SK-N-SH treated with all-trans-retinoic acid at 6 μM for 48 hours (cell line): ENCODE results near the gene ARID2.

Experiments
- ATAC-seq: fragments of 200-7000 bp; cut with Tn5 transposase; 3 replicates; pipeline ENCODE4 v1.9.1; 2020; ENCODE audit warnings: mild to moderate bottlenecking, moderate library complexity
- ARNTL ChIP-seq: fragments of 450-650 bp; formaldehyde crosslinking; IDR thresholded peaks from 2 replicates; pipeline ENCODE4 v1.5.0; 2020; ENCODE audit warnings: low read depth, mild to moderate bottlenecking, moderate library complexity, borderline replicate concordance
- BACH2 ChIP-seq: fragments of 250-450 bp; sonication (Bioruptor Pico); IDR thresholded peaks from 2 replicates; pipeline ENCODE4 v1.9.0; 2021; ENCODE audit warnings: mild to moderate bottlenecking, borderline replicate concordance
- CREB5 ChIP-seq: fragments of 250-450 bp; sonication (Bioruptor Pico); IDR thresholded peaks from 2 replicates; pipeline ENCODE4 v1.5.1; 2020; ENCODE audit warnings: low read depth, mild to moderate bottlenecking, moderate library complexity
- CSDC2 ChIP-seq: fragments of 250-450 bp; sonication (Bioruptor Pico); IDR thresholded peaks from 2 replicates; pipeline ENCODE4 v1.5.0; 2020; ENCODE audit warnings: mild to moderate bottlenecking, moderate library complexity
- CSRNP3 ChIP-seq: fragments of 250-450 bp; sonication (Bioruptor Pico); IDR thresholded peaks from 2 replicates; pipeline ENCODE4 v1.5.1; 2021; ENCODE audit warnings: mild to moderate bottlenecking, moderate library complexity
- ESRRG ChIP-seq: fragments of 250-450 bp; sonication (Bioruptor Pico); IDR thresholded peaks from 2 replicates; pipeline ENCODE4 v1.6.1; 2021; ENCODE audit warnings: mild to moderate bottlenecking
- GLIS3 ChIP-seq: fragments of 250-450 bp; sonication (Bioruptor Pico); IDR thresholded peaks from 2 replicates; pipeline ENCODE4 v1.5.0; 2020; ENCODE audit warnings: mild to moderate bottlenecking, moderate library complexity
- ISL1 ChIP-seq: fragments of 250-450 bp; sonication (Bioruptor Pico); IDR thresholded peaks from 2 replicates; pipeline ENCODE4 v2.1.2; 2022; ENCODE audit warnings: mild to moderate bottlenecking, moderate library complexity
- OSR1 ChIP-seq: fragments of 250-450 bp; sonication (Bioruptor Pico); IDR thresholded peaks from 2 replicates; pipeline ENCODE4 v1.8.0; 2022; ENCODE audit warnings: moderate library complexity, mild to moderate bottlenecking, inconsistent platforms
- PATZ1 ChIP-seq: fragments of 250-450 bp; sonication (Bioruptor Pico); IDR thresholded peaks from 2 replicates; pipeline ENCODE4 v1.8.0; 2020; ENCODE audit warnings: mild to moderate bottlenecking, moderate library complexity, borderline replicate concordance
- POU6F1 ChIP-seq: fragments of 250-450 bp; sonication (Bioruptor Pico); IDR thresholded peaks from 2 replicates; pipeline ENCODE4 v1.8.0; 2021; ENCODE audit warnings: low read depth, mild to moderate bottlenecking, moderate library complexity, borderline replicate concordance
- PPARA ChIP-seq: fragments of 250-450 bp; sonication (Bioruptor Pico); IDR thresholded peaks from 2 replicates; pipeline ENCODE4 v1.5.0; 2020; ENCODE audit warnings: mild to moderate bottlenecking, borderline replicate concordance
- RARB ChIP-seq: fragments of 250-450 bp; sonication (Bioruptor Pico); IDR thresholded peaks from 2 replicates; pipeline ENCODE4 v1.8.0; 2021; ENCODE audit warnings: mild to moderate bottlenecking, moderate library complexity
- SNAI2 ChIP-seq: fragments of 250-450 bp; sonication (Bioruptor Pico); IDR thresholded peaks from 2 replicates; pipeline ENCODE4 v1.5.0; 2020; ENCODE audit warnings: mild to moderate bottlenecking, moderate library complexity
- TCF4 ChIP-seq: fragments of 250-450 bp; sonication (Bioruptor Pico); IDR thresholded peaks from 2 replicates; pipeline ENCODE4 v1.8.0; 2021; ENCODE audit warnings: mild to moderate bottlenecking, moderate library complexity, borderline replicate concordance
- TOX ChIP-seq: fragments of 250-450 bp; sonication (Bioruptor Pico); IDR thresholded peaks from 2 replicates; pipeline ENCODE4 v1.8.0; 2021; ENCODE audit warnings: mild to moderate bottlenecking, moderate library complexity, borderline replicate concordance
- ZC3H10 ChIP-seq: fragments of 250-450 bp; sonication (Bioruptor Pico); IDR thresholded peaks from 2 replicates; pipeline ENCODE4 v1.5.1; 2021; ENCODE audit warnings: mild to moderate bottlenecking, moderate library complexity
- ZFP3 ChIP-seq: fragments of 250-450 bp; sonication (Bioruptor Pico); IDR thresholded peaks from 2 replicates; pipeline ENCODE4 v1.5.0; 2020; ENCODE audit warnings: mild to moderate bottlenecking, moderate library complexity
- ZFP30 ChIP-seq: fragments of 450-650 bp; formaldehyde crosslinking; IDR thresholded peaks from 2 replicates; pipeline ENCODE4 v1.5.0; 2022; ENCODE audit warnings: mild to moderate bottlenecking, moderate library complexity
- ZNF565 ChIP-seq: fragments of 450-650 bp; formaldehyde crosslinking; conservative IDR thresholded peaks from 2 replicates; pipeline ENCODE4 v1.5.0; 2020; ENCODE audit warnings: low read depth, mild to moderate bottlenecking, moderate library complexity
- ZNF70 ChIP-seq: fragments of 450-650 bp; formaldehyde crosslinking; IDR thresholded peaks from 2 replicates; pipeline ENCODE4 v1.5.0; 2020; ENCODE audit warnings: mild to moderate bottlenecking, moderate library complexity
- ZNF8 ChIP-seq: fragments of 450-650 bp; formaldehyde crosslinking; IDR thresholded peaks from 2 replicates; pipeline ENCODE4 v1.5.0; 2020; ENCODE audit warnings: mild to moderate bottlenecking, moderate library complexity

Gene ARID2

GRCh38 chr12:45742590-45742989 lies 13.1 kb downstream of the ARID2 start:
- ATAC-seq = no peak
- no peak for TF ChIP-seq OSR1 (CRISPR knock-in tag)
- TF ChIP-seq ZC3H10 (CRISPR knock-in tag) = no peak
- no peak for TF ChIP-seq ZFP3 (CRISPR knock-in tag)
- no peak for TF ChIP-seq ZFP30
- TF ChIP-seq ARNTL (CRISPR knock-in tag) = no peak
- no peak for TF ChIP-seq RARB (CRISPR knock-in tag)
- TF ChIP-seq ISL1 (CRISPR knock-in tag) = no peak
- TF ChIP-seq ZNF565 (CRISPR knock-in tag) = no peak
- no peak for TF ChIP-seq GLIS3 (CRISPR knock-in tag)
- TF ChIP-seq PPARA (CRISPR knock-in tag) = no peak
- no peak for TF ChIP-seq TCF4
- TF ChIP-seq ESRRG (CRISPR knock-in tag) = no peak
- TF ChIP-seq CSDC2 (CRISPR knock-in tag) = no peak
- no peak for TF ChIP-seq CSRNP3
- TF ChIP-seq POU6F1 = no peak
- TF ChIP-seq ZNF8 (CRISPR knock-in tag) = no peak
- no peak for TF ChIP-seq BACH2 (CRISPR knock-in tag)

- TF ChIP-seq CREB5 (CRISPR knock-in tag) (no peak), ARNTL (CRISPR knock-in tag) (no peak), ZNF565 (CRISPR knock-in tag) (no peak), CSRNP3 (no peak), CSDC2 (CRISPR knock-in tag) (no peak), ESRRG (CRISPR knock-in tag) (no peak), BACH2 (CRISPR knock-in tag) (no peak), PATZ1 (CRISPR knock-in tag) (no peak), PPARA (CRISPR knock-in tag) (no peak), ZC3H10 (CRISPR knock-in tag) (no peak)
- no peak for ATAC-seq
Observed at GRCh38 chr12:45743247-45743646, 13.7 kb downstream of the ARID2 start.

GRCh38 chr12:45745861-45746277 lies 16.4 kb downstream of the ARID2 start:
- peak; percentile 82 for ATAC-seq
- TF ChIP-seq ZNF565 (CRISPR knock-in tag) (no peak), PPARA (CRISPR knock-in tag) (no peak), BACH2 (CRISPR knock-in tag) (no peak), ZNF70 (no peak), TOX (CRISPR knock-in tag) (no peak), TCF4 (no peak), OSR1 (CRISPR knock-in tag) (no peak), ISL1 (CRISPR knock-in tag) (no peak), SNAI2 (CRISPR knock-in tag) (no peak), CSDC2 (CRISPR knock-in tag) (no peak), ARNTL (CRISPR knock-in tag) (no peak), POU6F1 (no peak)
